Lung microvascular endothelial cell (primary cell): ENCODE measurements around the gene TEX28. TPM values are rescaled to one million over a fixed set of nuclear protein-coding genes. Genes with fewer than 3 reads are reported as not detected.
"Not testable (repeated sequence)": the region's sequence is repeated elsewhere in the genome, so short reads cannot be mapped to it uniquely, and the experiment has no call there.

Source experiments
- DNase-seq, 2 donors: peaks; one replicate each; pipeline versions ENCODE4 v3.0.0 to v3.0.0-alpha.2; 2010; ENCODE audit warnings: low read depth in 2 of 2
- total RNA-seq: library from RNA; depleted of rRNA; stranded (reverse); fragments of >200 nt; gene quantifications from 2 replicates; pipeline ENCODE4 v1.2.1, GENCODE V29; 2014

Gene TEX28
- total RNA-seq, 1 donor from 2014 or later: not detected

DNA sequence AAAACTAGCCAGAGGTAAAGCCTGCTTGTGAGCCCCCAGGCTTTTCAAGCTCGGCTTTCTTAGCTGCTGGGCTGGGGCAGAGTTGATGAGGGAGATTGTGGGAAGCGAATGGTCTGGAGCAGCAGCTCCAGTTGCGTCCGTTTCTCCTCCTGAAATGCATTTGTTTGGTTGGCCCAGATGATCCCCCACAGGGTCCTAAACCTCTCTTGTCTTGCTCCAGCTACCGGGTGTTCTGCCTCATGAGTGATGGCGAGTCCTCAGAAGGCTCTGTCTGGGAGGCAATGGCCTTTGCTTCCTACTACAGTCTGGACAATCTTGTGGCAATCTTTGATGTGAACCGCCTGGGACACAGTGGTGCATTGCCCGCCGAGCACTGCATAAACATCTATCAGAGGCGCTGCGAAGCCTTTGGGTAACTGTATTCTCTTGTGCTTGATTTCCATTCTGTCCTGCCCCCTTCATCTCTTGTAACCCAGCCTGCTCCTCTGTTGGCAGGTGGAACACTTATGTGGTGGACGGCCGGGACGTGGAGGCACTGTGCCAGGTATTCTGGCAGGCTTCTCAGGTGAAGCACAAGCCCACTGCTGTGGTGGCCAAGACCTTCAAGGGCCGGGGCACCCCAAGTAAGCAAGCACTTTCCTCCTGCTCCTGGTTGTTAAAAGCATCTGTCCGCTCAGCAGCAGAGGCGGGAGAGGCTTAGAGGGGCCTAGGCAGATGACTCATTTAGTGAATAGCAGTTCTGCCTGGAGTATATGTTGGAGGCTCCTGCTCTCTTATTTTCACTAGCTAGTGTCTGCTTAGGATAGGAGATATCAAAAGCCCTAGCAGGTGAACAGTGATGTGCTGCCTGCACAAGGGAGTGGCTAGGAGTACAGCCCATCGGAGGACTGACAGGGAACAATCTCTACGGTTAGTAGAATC is 16.0 kb upstream of the TEX28 start:
- no peak for DNase-seq

DNA sequence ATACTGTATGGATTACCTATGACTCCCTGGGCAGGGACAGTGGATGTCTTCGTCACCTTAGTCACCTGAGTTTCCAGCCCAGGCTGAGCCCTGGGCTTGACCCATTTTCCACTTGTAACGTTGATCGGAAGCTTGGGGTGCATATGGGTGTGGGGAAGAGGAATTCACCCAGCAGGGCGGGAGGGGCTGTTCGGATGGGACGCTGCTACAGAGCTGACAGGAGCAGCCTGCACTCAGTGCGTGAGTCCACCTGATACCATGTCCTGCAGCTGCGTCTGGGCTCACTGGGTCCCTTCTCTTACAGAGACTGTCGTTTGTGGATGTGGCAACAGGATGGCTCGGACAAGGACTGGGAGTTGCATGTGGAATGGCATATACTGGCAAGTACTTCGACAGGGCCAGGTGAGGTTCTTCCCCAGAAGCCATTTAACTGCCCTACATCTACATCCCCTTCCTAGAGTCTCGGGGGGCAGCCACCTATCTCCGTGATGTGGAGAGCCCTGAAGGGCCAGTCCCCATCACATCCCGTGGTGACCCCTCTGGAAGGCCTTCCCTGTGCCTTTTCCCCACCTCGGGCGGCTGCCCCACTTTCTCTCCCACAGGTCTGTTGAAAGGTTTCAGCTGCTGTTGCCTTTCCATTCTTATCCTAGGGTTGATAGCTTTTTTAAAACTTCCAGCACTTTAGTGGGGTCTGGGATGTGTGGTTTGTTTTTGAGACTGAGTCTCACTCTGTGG is 14.3 kb upstream of the TEX28 start:
- DNase-seq: no peak

DNA sequence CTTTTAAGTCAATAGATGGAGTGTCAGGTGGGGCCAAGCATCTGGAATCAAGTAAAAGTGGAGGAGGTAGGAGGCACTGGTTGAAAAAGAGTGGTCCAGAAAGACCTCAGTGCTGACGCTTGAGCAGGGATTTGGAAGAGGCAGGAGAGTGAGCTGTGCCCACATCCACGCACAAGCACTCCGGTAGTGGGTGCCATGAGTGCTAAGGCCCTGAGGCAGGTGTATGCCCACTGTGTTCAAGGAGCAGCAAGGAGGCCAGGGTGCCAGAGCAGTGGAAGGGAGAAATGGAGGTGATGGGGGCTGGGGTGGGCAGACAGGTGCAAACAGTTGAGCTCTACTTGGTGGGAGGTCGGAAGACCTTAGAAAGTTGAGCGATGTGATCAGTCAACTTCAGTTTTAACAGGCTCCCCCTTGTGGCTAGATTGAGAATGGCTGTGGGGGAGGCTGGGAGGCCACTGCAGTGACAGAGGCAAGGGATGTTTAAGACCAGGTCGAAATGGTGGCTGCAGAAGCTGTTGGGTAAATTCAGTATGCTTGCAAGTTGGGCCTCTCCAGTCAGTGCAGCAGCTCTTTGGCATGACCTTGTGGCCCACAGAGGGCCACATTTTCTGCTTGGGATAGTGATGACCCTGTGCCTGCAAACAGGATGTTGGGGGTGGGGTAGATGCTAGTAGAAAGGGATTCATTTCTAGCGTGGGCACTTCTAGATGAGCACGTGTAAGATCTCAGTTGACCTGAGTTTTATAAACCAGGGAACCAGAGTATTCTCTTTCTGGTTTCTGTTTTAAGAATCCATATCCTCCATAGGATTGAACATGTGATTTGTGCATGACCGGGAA is 13.4 kb upstream of the TEX28 start:
- peak; percentile 49 to 68 for DNase-seq

DNA sequence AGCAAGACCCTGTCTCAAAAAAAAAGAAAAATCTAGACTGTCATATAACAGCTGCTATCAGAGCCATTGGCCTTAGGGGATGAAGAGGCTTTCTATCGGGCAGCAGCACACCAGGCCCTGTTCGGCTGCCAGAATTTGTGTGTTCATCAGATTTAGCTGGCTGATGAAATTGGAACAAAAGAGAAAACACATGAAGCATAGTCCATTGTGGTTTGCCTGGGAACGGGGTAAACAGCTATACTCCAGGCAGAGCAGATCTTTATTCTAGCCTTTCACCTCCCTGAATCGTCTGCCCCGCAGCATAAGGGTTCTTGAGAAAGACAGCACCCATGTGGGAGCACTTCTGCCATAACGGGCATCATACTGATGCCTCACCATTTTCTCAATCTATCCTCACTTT is 12.3 kb upstream of the TEX28 start:
- DNase-seq: no peak

DNA sequence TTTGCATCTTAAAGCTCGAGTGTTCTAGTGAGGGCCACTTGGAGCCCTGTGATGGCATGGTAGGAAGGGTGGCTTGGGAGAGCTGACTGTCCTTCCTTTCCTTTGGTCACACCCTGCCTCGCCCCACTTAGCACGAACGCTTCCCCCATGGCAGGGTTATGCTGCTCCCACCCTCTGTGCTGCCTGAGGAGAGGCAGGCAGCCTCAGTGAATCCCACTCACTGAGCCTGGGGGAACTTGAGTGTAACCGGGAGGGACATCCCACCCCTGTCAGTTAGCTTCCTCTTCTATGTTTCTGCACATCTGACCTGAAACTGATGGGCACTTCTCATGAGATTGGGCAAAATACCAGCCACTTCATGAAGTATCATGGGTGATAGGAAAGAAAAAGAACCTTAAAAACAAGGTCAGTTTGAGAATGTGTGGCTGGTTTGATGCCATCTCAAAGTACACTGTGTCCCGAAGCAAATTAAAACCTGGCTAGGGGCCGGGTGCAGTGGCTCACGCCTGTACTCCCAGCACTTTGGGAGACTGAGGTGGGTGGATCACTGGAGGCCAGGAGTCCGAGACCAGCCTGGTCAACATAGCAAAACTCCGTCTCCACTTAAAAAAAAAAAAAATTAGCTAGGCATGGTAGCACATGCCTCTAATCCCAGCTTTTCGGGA is 10.7 kb upstream of the TEX28 start:
- DNase-seq: no peak

DNA sequence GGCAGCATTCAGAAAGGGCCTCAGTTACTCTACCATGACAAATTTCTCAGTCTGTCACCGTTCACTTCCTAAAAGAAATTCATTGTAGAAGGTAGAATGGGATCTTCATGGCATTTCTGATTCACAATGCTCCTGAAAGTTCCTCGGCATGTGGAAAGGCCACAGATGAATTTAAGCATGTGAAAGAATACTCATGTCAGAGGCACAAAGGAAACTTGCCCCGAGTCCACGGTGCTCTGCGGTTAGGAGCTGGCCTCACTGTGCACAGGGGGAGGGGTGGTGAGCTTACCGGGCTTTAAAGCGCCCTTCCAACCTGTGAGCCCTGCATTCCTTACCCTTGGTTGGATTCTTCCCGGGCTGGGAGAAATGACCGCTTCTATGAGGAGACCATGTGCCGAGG is 9.9 kb upstream of the TEX28 start:
- DNase-seq: no peak

DNA sequence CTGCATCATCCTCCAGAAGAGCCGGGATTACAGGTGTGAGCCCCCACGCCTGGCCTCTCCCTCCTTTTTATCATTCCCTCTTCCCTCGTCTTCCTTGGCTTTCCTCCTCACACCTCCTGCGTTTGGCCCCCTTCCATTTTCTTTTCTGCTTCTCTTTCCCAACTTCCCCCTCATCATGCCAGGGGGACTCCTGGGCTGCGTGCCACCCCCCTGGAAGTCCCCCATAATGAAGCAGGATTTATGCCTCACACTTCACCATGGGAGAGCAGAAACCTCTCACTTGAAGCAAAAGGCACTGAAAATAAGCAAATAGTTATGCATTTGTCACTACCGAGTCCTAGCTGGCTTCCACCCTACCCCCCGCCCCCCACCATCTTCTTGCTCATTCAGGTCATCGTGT is 8.6 kb upstream of the TEX28 start:
- DNase-seq: no peak

DNA sequence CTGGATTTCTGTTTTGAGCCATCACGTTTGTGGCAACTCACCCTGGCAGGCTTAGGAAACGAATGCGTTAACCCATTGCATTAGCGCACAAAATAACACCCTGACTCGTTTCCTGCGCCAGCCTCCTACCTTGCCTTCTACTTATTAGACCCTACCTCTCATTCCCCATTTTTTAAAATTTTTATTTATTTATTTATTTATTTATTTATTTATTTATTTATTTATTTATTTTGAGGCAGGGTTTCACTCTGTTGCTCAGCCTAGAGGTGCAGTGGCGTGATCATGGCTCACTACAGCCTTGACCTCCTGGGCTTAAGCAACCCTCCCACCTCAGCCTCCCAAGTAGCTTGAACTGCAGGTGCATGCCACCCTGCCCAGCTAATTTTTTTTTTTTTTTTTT is 8.1 kb upstream of the TEX28 start:
- not testable (repeated sequence) for DNase-seq

DNA sequence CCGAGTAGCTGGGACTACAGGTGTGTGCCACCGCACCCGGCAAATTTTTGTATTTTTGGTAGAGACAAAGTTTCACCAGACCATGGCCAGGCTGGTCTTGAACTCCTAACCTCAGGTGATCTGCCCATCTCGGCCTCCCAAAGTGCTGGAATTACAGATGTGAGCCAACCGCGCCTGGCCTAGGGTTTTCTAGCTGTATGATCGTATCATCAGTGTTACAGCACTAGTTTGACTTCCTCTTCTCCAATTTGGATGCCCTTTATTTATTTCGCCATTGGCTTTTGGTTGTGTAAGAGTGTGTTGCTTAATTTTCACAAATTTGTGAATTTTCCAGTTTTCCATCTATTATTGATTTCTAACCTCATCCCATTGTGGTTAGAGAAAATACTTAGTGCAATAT is 5.9 kb upstream of the TEX28 start:
- DNase-seq: no peak

DNA sequence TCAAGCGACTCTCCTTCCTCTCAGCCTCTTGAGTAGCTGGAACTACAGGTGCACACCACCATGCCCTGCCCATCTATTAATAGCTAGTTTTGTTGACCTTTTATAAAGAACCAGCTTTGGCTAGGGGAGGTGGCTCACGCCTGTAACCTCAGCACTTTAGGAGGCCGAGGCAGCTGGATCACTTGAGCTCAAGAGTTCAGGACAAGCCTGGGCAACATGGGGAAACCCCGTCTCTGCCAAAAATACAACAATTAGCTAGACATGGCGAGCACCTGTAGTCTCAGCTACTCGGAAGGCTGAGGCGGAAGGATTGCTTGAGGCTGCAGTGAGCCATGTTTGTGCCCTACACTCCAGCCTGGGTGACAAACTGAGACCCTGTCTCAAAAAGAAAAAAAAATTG is 3.4 kb upstream of the TEX28 start:
- no peak for DNase-seq

DNA sequence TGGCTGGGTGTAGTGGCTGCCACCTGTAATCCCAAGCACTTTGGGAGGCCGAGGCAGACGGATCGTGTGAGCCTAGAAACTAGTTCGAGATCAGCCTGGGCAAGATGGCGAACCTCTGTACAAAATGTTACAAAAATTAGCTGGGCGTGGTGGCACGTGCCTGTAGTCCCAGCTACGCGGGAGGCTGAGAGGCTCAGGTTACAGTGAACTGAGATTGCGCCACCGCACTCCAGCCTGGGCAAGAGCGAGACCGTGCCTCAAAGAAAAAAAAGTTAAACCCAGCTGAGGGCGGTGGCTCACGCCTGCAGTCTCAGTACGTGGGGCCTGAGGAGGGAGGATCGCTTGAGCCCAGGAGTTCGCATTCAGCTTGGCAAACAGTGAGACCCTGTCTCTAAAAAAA is 1.8 kb upstream of the TEX28 start:
- DNase-seq: no peak

DNA sequence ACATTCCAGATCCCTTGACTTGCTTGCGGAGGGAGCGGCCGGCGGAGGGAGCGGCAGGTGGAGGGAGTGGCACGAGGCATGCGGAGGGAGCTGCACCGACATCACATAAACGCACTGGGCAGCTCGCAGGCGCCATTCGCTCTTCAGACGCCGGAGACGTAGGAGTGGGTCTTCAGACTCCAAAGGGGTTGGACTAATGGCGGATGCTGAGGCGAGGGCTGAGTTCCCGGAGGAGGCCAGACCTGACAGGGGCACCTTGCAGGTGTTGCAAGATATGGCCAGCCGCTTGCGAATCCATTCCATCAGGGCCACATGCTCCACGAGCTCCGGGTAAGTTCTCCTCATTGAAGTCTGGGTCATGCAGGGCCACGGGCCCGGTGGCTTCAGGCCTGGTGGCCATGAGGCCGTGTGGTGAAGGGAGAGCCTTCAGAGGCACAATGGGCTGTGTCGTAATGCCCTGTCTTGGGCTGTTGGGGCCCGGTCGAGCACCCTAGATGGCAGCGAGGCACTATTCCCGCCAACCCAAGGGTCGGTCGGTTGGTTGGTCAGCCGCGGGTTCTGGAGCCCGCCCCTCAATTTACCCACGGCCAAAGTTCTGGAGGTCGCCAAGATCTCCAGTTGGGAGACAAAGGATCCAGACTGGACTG is 863 bp upstream of the TEX28 start, which contains the start of gene TKTL1:
Gene TKTL1, plus strand, starts transcription at position 132 of the 647 bp plus-strand sequence. Its CDS starts 65 bp downstream, at position 197.
- DNase-seq: no peak

DNA sequence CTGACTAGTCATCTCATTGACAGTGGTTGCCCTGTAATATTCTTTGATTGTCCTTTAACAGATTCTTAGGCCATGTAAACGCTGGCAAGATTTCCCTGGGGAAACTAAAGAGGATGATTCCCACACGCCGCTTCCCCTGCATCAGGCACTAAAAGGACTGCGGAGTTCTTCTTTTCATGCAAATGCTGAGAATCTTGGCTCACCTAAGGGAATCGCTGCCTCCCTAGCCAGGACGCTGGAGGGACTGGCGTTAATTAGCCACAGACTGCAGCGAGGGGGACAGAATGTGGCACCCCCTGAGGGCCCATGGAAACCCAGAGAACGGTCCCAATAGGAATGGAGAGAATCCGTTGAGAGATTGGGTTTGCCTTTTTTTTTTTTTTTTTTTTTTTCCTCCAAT is 8.5 kb downstream of the TEX28 start:
- not testable (repeated sequence) for DNase-seq

DNA sequence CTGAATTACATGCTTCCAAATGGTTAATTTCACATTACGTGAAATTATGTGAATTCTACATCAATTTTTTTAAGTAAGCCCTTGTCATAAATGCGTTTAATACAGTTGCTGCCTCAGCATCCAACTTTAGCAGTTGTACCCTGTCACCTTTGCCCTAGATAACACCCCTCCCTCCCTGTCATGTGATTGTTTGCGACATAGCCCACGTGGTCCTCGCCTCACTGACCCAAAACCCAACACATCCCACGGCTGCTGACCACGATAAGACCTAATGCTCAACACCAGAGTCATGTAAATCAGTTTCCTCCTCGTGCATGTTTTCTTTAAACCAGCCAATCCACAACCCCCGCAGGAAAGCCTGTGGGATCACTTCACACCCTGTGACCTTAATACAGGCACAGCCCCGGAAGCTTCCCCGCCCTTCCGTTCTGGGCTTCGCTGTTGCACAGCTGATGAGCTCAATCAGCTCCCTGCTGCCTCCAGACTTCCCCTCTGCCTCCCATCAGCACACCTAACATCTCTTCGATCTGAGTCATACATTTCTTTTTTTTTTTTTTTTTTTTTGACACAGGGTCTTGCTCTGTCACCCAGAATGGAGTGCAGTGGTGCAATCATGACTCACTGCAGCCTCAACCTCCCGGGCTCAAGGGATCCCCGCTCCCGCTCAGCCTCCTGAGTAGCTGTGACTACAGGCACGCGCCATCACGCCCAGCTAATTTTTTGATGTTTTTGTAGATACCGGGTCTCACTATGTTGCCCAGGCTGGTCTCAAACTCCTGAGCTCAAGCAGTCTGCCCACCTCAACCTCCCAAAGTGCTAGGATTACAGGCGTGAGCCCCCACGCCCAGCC is 10.2 kb downstream of the TEX28 start:
- not testable (repeated sequence) for DNase-seq

DNA sequence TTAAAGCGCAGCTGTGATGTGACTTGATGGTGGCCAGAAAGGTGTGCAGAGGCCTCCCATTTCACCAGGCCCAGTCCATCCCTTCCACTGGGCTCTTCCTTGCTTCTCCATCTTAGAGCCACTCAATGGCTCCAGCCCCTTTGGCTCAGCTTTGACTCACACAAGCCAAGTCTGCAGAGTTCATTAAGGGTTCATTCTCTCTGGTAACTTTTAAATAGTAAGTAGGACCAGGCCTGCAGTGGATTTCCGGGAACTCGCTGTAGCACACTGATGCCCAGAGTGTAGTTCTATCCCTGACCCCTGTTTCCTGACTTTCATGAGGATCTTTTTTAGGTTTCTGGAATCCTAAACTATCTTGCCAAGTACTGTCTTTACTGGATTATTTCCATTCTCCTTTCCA is 25.7 kb downstream of the TEX28 start:
- DNase-seq: not testable (repeated sequence)

DNA sequence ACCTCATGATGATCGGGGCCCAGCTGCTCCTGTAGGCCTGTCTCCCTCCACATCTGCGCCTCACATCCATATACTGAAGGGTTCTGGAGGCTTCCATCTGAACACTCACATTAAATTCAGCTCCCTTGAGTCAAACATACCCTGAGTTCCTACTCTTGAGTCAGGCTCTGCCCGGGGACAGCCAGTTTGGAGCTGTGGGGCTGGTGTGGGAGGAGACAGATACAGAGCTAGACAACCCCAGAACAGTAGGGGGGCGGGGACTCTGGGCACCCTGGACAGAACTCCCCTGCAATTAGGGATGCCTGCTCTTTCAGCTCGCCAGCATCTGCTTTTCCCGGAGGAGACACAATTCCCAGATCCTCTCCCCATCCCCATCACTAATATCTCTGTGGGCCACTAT is 31.9 kb downstream of the TEX28 start:
- DNase-seq: not testable (repeated sequence)

DNA sequence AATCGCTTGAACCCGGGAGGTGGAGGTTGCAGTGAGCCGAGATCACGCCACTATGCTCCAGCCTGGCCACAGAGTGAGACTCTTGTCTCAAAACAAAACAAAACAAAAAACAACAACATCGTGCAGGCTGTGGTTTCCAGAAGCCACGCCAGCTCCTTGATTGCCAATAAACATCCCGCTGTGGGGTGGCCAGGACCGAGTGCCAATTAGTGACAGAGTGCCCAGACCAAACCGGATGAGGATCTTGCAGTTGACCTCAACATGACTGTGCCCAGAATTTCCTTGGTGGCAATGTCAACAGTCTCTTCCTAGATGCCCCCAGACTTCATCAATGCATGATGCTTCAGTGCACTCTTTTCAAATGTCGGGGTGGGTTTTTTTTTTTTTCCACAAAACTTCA is 36.2 kb downstream of the TEX28 start:
- not testable (repeated sequence) for DNase-seq

DNA sequence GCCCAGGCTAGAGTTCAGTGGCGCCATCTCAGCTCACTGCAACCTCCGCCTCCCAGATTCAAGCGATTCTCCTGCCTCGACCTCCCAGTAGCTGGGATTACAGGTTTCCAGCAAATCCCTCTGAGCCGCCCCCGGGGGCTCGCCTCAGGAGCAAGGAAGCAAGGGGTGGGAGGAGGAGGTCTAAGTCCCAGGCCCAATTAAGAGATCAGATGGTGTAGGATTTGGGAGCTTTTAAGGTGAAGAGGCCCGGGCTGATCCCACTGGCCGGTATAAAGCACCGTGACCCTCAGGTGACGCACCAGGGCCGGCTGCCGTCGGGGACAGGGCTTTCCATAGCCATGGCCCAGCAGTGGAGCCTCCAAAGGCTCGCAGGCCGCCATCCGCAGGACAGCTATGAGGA is 37.6 kb downstream of the TEX28 start, which contains the start of gene OPN1MW3:
Gene OPN1MW3, plus strand, starts transcription at position 301 of the 400 bp plus-strand sequence. Its CDS starts 38 bp downstream, at position 339.
- not testable (repeated sequence) for DNase-seq

DNA sequence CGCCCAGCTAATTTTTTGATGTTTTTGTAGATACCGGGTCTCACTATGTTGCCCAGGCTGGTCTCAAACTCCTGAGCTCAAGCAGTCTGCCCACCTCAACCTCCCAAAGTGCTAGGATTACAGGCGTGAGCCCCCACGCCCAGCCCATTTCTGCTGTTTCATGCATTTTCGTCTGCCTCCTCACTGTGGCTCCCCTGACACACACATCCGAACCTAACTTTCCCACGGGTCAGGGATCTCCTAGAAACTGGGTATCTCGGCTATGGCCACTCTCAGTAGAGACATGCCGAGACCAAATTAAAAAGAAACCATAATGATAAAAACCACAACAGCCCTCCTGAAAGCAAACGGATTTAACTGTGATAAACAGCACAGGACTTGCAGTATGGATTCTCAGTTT is 46.8 kb downstream of the TEX28 start:
- DNase-seq: not testable (repeated sequence)
